ENCODE data around the gene TNS2. TPM values are rescaled to one million over a fixed set of nuclear protein-coding genes. Genes with fewer than 3 reads are reported as not detected.

TNS2 gene, protein sequence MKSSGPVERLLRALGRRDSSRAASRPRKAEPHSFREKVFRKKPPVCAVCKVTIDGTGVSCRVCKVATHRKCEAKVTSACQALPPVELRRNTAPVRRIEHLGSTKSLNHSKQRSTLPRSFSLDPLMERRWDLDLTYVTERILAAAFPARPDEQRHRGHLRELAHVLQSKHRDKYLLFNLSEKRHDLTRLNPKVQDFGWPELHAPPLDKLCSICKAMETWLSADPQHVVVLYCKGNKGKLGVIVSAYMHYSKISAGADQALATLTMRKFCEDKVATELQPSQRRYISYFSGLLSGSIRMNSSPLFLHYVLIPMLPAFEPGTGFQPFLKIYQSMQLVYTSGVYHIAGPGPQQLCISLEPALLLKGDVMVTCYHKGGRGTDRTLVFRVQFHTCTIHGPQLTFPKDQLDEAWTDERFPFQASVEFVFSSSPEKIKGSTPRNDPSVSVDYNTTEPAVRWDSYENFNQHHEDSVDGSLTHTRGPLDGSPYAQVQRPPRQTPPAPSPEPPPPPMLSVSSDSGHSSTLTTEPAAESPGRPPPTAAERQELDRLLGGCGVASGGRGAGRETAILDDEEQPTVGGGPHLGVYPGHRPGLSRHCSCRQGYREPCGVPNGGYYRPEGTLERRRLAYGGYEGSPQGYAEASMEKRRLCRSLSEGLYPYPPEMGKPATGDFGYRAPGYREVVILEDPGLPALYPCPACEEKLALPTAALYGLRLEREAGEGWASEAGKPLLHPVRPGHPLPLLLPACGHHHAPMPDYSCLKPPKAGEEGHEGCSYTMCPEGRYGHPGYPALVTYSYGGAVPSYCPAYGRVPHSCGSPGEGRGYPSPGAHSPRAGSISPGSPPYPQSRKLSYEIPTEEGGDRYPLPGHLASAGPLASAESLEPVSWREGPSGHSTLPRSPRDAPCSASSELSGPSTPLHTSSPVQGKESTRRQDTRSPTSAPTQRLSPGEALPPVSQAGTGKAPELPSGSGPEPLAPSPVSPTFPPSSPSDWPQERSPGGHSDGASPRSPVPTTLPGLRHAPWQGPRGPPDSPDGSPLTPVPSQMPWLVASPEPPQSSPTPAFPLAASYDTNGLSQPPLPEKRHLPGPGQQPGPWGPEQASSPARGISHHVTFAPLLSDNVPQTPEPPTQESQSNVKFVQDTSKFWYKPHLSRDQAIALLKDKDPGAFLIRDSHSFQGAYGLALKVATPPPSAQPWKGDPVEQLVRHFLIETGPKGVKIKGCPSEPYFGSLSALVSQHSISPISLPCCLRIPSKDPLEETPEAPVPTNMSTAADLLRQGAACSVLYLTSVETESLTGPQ (N-terminal part only)
- 44.6 and 127 TPM in 2 replicates for total RNA-seq

DNA sequence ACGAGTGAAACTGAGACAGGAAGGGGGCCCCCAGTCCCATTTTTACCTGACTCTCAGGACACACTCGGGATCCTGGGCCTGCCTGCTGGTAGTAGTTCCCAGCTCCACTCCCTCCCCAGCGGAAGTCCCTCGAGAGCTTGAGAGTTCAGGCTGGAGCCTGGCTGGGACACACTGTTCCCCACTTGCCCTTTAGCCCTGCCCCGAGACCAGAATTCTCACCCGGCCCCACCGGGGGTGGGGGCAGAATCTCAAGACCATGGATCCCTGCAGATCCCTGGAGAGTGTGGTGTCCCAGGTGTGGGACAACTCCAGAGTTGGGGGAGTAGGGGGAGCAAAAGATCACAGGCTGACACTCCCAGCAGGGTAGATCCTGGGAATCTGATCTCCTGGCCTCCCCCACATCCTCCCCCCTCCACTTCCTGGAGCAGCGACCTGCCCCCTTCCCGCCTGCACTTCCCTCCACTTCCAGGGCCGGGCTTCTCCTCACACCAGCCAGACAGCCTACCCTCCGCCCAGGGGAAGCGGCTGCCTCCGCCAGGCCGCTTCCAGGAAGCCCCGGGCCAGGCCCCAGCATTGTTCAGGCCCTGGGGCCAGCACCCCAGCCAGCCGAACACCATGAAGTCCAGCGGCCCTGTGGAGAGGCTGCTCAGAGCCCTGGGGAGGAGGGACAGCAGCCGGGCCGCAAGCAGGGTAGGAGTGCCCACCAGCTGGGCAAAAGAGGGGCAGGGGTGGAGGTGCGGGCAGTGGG, at the start of gene TNS2:
Gene TNS2, plus strand, starts transcription at position 495 of the 748 bp plus-strand sequence. Its CDS starts 121 bp downstream, at position 616.

DNA sequence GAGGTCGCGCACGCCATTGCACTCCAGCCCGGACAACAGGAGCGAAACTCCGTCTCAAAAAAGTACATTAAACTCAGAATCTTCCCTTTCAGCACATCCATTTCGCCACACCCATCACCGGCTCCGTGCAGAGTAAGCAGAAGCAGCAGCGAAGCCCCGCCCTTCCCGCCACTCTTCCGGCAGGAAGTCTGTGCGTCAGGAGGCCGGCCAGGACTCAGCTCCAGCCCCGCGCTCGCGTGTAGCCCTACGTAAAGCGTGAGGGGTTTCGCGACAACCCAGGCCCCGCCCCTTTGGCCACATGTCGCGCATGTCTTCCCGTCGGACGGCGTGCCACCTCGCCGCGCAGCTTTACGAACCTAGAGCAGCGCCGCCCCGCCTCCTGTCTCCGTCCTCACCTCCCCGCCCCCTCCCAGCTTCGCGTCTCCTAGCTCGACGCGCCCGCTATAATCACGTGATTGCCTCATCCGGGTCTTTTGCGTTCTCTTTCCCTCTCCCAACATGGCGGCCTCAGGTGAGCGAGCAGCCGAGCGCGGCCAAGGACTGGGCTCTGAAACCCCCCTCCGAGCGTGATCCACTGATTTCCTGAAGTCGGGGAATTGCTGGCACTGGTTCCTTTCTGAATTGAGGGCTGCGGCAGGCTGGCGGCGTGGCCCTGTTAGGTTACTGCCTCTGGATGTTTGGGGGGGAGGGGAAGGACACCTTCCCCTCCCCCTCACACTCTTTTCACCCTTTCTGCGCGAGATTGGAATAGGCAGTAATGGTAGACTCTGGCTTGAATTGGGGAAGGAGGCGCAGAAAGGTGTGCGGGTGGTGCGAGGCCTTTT, 43.7 kb upstream of the TNS2 start, which contains the start of gene EIF4B:
Gene EIF4B, plus strand, starts transcription at position 471 of the 824 bp plus-strand sequence. Its CDS starts 28 bp downstream, at position 499.

DNA sequence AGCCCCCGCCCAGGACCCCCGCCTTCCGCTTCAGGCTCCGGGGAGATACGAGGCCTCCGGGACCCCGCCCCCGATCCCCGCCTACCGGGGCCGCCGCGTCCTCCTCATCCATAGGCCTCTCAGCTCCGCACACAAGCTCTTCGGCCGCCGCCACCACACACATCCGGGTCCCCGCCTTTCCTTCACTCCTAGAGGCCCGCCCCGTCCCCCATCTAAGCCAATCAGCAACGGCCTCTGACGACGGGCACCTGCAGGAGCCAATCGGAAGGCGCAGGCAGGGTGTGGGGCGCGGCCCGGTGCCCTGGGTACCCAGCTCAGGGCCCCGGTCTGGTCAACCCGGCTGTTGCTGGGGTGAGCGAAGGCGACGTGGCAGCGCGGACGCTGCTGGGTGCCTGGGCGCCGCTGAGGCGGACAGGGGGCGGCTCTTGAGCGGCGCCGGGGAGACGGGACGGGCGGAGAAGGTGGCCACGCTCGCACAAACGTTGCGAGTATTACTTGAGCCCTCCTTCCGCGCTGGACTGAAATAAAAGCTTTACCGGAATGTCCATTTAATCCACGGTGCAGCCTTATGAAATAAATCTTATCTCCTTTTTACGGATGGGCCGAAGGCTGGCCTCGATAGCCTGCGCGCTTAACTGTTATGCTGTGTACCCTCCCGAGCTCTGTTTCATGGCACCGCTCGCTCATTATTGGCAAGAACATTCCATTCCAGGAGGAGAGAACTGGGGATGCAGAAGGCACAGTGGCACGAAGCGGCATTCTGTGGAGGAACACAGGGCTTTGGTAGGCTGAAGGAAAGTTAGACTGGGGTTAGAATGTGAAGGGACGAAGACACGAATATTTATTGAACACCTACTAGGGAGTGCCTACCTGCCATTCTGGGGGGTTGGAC, 29.6 kb downstream of the TNS2 start, which contains the start of gene SPRYD3:
Gene SPRYD3, minus strand, starts transcription at position 165 of the 892 bp plus-strand sequence. Its CDS starts 57 bp downstream, at position 108.

DNA sequence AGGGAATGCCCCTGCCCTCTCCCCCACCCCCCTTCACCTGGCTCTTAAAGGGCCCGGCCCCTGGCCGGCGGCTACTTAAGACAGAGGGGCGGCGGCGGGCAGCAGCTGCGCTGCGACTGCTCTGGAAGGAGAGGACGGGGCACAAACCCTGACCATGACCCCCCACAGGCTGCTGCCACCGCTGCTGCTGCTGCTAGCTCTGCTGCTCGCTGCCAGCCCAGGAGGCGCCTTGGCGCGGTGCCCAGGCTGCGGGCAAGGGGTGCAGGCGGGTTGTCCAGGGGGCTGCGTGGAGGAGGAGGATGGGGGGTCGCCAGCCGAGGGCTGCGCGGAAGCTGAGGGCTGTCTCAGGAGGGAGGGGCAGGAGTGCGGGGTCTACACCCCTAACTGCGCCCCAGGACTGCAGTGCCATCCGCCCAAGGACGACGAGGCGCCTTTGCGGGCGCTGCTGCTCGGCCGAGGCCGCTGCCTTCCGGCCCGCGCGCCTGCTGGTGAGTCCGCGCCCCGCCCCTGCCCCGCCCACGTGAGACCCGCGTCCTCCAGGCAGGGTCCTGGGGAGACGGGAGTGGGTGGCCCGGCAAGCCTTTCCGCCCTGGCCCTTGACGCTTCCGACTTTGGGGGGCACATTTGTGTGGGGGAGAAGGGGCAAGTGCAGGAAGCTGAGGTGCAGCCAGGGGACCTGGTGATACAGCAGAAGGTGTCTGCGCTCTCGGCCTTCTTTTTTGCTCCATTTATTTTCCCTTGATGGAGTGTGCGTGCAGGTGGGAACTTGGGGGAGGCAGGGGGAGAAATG, 47.9 kb downstream of the TNS2 start, which contains the start of gene IGFBP6:
Gene IGFBP6, plus strand, starts transcription at position 104 of the 790 bp plus-strand sequence. Its CDS starts 51 bp downstream, at position 155.

DNA sequence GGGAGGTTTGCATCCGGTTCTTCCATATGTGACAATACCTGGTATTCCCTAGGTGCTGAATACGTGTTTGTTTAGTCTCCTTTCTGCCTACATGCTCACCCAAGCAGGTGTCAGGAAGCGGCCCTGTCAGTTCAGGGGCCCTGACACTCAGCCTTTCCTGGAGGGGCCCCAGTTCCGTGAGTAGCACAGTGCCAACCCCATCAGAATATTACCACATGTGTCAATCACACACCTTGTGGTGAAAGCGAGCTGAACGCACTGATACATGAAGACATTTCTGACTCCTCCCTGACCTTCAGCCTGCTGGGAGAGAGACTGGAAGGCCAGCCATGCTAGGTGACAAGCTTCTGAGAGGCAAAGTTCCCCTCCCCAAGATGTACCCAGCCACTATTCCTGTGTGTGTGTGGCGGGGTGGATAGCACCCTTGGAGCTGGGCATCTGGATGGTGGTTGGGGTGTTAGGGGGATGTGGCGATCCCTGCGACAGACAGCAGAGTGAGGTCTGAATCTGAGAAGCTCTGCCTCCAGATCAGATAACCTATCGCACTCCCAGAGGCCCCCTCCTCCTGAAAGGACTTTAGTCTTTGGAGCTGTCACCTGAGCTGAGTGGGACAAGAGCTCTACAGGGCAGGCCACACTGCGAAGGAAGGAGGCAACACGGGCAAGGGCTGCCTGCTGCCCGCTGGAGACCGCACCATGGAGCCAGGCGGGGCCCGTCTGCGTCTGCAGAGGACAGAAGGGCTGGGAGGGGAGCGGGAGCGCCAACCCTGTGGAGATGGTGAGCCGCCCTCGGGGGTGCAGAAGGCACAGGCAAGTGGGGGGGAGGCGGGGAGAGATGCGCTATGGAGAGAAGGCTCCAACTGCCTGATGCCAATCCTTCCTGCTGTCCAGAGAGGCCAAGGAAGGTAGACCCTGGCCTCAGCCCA, 53.3 kb downstream of the TNS2 start, which contains the start of gene SOAT2:
Gene SOAT2, plus strand, starts transcription at position 604 of the 925 bp plus-strand sequence. Its CDS starts 92 bp downstream, at position 696.

Other genes starting within 250 kb of the TNS2 start
- not detected in 2 replicates for gene KRT4, start 235.9 kb upstream of the TNS2 start, total RNA-seq
- gene KRT79, start 215.8 kb upstream of the TNS2 start, total RNA-seq, result not detected in 2 replicates
- gene KRT78, start 201.1 kb upstream of the TNS2 start, total RNA-seq, result not detected in 2 replicates
- 32.7 and 229 TPM in 2 replicates for gene KRT8, start 145.0 kb upstream of the TNS2 start, total RNA-seq
- gene KRT18, start 100.9 kb upstream of the TNS2 start, total RNA-seq, result 40.2 and 303 TPM in 2 replicates
- gene EIF4B, start 43.6 kb upstream of the TNS2 start, total RNA-seq, result 476 and 883 TPM in 2 replicates
- gene SPRYD3, start 29.3 kb downstream of the TNS2 start, total RNA-seq, result 9.3 and 25.7 TPM in 2 replicates
- gene IGFBP6, start 47.6 kb downstream of the TNS2 start, total RNA-seq, result 162 and 1,029 TPM in 2 replicates
- 0.48 TPM in 1 of 2 replicates, not detected in the other for gene SOAT2, start 53.4 kb downstream of the TNS2 start, total RNA-seq
- gene ZNF740, start 130.7 kb downstream of the TNS2 start, total RNA-seq, result 7.4 and 9.4 TPM in 2 replicates
- 1.2 and 7.5 TPM in 2 replicates for gene CSAD, start 130.9 kb downstream of the TNS2 start, total RNA-seq
- not detected in 2 replicates for gene ITGB7, start 157.2 kb downstream of the TNS2 start, total RNA-seq
- 27.5 and 37.2 TPM in 2 replicates for gene RARG, start 182.1 kb downstream of the TNS2 start, total RNA-seq
- 3.0 and 7.4 TPM in 2 replicates for gene ESPL1, start 218.2 kb downstream of the TNS2 start, total RNA-seq
- 447 and 505 TPM in 2 replicates for gene PFDN5, start 245.5 kb downstream of the TNS2 start, total RNA-seq
- 69.1 and 89.9 TPM in 2 replicates for gene MYG1, start 249.6 kb downstream of the TNS2 start, total RNA-seq

Measured in epithelial cell of alveolus of lung (primary cell).